Dedifferentiated amniotic fluid mesenchymal stem cell (primary cell): Measurements from ENCODE around the gene KIRREL1.

Source experiments
- DNase-seq: peaks from one replicate; pipeline ENCODE4 v3.0.0-alpha.2; 2016; ENCODE audit errors: extremely low spot score

Gene KIRREL1

DNA sequence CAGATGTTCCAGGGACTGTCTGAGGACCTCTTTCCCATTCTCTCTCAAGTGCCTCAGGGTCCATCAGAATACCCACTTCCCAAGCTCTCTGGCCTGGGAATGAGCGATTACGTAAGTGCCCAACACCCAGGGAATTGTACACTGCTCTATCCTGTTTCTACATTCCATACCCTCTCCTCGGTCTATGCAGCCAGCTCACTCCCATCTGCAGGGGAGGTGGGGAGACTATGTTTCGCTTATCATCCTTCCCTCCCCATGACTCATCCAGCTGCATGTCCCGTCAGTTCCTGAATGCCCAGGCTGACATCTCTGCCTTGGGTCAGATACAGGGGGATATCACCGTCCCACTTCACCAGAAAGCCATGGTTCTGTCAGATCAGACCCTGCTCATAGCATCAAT is 152.7 kb downstream of the KIRREL1 start:
- DNase-seq, result no peak

DNA sequence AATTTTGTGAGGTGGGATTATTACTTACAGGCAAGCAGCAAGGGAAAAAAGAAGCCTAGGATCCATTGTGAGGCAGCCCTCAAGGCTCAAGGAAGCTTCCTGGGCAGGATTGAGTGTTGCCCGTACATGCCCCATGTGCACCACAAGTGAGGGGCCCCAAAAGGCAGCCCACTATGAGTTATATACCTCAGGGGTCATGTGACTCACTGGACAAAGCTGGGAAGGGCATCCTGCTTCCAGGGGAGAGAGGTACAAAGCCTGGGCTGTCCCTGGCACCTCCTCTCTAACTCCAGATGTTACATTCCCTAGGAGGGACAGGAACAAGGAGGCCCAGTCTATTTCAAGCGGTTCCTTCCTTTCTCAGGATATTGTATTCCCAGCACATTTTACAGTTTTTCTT is 153.3 kb downstream of the KIRREL1 start:
- DNase-seq, result no peak

DNA sequence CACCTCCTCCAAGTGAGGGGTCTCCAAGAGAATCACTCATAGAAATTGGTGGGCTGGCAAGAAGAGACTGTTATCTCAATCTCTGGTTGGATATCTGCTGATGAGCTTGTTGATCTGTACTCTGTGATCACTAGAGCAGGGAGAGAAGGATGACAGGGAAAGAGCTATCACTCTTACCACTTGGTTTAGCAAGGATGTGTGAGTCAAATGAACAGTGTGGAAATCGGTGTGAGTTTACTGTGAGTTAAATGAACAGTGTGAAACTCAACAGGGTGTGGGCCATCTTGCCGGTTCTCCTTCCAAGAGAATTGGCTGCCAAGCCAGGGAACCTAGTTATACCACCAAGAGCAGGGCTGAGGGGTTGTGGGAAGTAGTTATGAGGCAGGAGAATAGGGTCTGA is 154.0 kb downstream of the KIRREL1 start:
- no peak for DNase-seq

DNA sequence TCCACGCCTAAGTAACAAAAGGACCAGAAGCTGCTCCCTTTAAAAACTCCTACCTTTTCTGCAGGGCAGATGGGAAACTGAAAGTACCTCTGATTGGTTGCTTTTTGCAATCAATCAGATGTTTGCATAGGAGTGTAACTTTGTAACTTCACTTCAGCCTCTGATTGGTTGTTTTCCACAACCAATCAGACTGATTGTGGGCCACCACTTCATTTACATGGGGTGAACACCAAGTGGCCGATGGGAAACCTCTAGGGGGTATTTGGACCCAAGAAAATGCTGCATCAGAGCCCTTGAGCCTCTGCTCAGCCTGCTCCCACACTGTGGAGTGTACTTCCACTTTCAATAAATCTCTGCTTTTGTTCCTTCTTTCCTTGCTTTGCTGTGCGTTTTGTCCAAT is 154.4 kb downstream of the KIRREL1 start:
- DNase-seq, result no peak

DNA sequence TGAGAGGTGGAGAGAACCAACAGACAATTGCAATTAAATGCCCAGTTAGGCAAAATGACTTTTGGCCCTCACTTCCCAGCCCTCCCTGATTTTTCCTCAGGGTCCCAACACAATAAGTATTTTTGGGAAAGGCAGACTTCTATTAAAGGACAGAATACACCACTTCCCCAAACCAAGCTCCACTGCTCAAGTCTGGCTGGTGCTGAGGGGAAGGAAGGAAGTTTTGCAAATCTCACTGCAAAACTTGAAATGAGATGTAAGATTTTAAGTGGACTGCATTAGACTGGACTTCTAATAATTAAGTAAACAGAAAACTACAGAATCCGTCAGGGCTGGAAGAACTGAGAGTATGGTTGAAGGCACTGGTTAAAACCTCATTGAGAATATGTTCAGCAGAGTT is 155.0 kb downstream of the KIRREL1 start:
- no peak for DNase-seq

DNA sequence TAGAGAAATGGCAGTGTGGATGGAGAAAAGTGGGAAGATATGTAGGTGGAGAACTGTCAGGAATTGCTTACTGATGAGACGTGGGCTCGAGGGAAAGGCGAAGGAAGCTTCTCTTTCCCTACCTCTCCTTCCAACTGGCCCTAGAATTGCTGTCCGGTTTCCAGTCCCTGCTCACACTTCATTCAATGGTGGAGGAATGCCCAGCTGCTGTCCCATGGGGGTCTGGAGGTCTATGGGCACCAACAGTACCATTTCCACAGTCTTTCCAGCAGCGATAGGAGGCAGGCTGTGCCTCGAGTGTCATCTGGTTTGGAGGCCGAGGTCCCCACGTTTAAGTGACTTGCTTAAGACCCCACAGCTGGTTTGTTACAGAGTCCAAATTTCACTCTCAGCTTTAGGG is 155.7 kb downstream of the KIRREL1 start:
- no peak for DNase-seq
